Thyroid gland (tissue), 4 donors: Measurements from ENCODE around the gene RANBP1. TPM values are rescaled to one million over a fixed set of nuclear protein-coding genes. Genes with fewer than 3 reads are reported as not detected.

Experiments
- DNase-seq, 2 donors: peaks; one replicate each; pipeline ENCODE4 v3.0.0-alpha.2; 2019
- H3K27ac ChIP-seq, 3 donors: fragments of 200-600 bp; sonication (generic); 1 replicate in 2 of 3; 2 replicates in 1 of 3; pipeline ENCODE4 v1.5.1; 2016 to 2019; ENCODE audit warnings: mild to moderate bottlenecking in 1 of 3, moderate library complexity in 1 of 3
- H3K27me3 ChIP-seq: fragments of 200-600 bp; sonication (generic); one replicate; pipeline ENCODE4 v1.5.1; 2019
- H3K36me3 ChIP-seq, 2 donors: fragments of 200-600 bp; sonication (generic); one replicate each; pipeline ENCODE4 v1.5.1; 2016 to 2019
- H3K4me1 ChIP-seq, 2 donors: fragments of 200-600 bp; sonication (generic); one replicate each; pipeline ENCODE4 v1.5.1; 2017 to 2019
- H3K4me3 ChIP-seq, 3 donors: fragments of 200-600 bp; sonication (generic); replicated peaks in 1 of 3; 1 replicate in 2 of 3; 2 replicates in 1 of 3; pipeline ENCODE4 v1.5.1; 2016; ENCODE audit warnings: mild to moderate bottlenecking in 1 of 3
- H3K9me3 ChIP-seq: fragments of 200-600 bp; sonication (generic); one replicate; pipeline ENCODE4 v1.5.1; 2017
- CTCF ChIP-seq, 6 experiments: fragments of 200-600 bp in 3 of 6; fragments of 450-650 bp in 3 of 6; sonication (generic) in 3 of 6; IDR thresholded peaks; one replicate each; pipeline ENCODE4 v1.5.1; 2016 to 2019; ENCODE audit warnings: antibody characterized with exemption in 6 of 6, mild to moderate bottlenecking in 2 of 6, inconsistent platforms in 1 of 6, moderate library complexity in 1 of 6
- POLR2A ChIP-seq, 2 donors: fragments of 450-650 bp; IDR thresholded peaks; one replicate each; pipeline ENCODE4 v1.6.1; 2017; ENCODE audit warnings: antibody characterized with exemption in 2 of 2, mild to moderate bottlenecking in 2 of 2, moderate library complexity in 1 of 2
- WGBS, 2 donors: methylation state at CpG; one replicate each; pipeline ENCODE4 v1.1.5; 2017; 5-methylcytosine and 5-hydroxymethylcytosine counted together
- intact Hi-C: fragments of 100-400 bp; cut with DNase I; formaldehyde crosslinking; loops from one replicate; pipeline ENCODE4 v1.15.1; 2023
- total RNA-seq, 4 donors: library from RNA; depleted of rRNA; stranded (reverse); fragments of >200 nt; gene quantifications; one replicate each; pipeline ENCODE4 v1.2.3, GENCODE V29; 2016

Gene RANBP1
- total RNA-seq, 4 donors from 2014 or later: 125 to 232 (median 173) TPM

GRCh38 chr22:20092477-20092854 lies 23.4 kb upstream of the RANBP1 start:
- Histone ChIP-seq H3K4me1 (no peaks in the 10 kb centered on the region), H3K4me3 (no peak overlapping the region), H3K9me3 (no peaks in the 10 kb centered on the region), H3K27me3 (no peaks in the 10 kb centered on the region), H3K36me3 (peaks cover 72 to 91% of the 10 kb centered on the region in 2 donors), H3K27ac (no peak overlapping the region)
- TF ChIP-seq CTCF (IDR thresholded peaks at IDR 0.05) (no peak), POLR2A (IDR thresholded peaks at IDR 0.05) (no peak)
- WGBS, 2 donors: 92 to 98% methylated on average over 11 of the region's 11 CpGs
- intact Hi-C loops: no loop called here
- no peak for DNase-seq

GRCh38 chr22:20093418-20094196 lies 22.3 kb upstream of the RANBP1 start:
- Histone ChIP-seq H3K27ac (no peak overlapping the region), H3K36me3 (peaks cover 61 to 85% of the 10 kb centered on the region in 2 donors)
- intact Hi-C loops: no loop called here

GRCh38 chr22:20094197-20094807 lies 21.6 kb upstream of the RANBP1 start:
- H3K4me1 ChIP-seq: no peaks in the 10 kb centered on the region
- H3K9me3 ChIP-seq: no peaks in the 10 kb centered on the region
- H3K27me3 ChIP-seq: no peaks in the 10 kb centered on the region
- no peak overlapping the region for H3K27ac ChIP-seq
- TF ChIP-seq CTCF (IDR thresholded peaks at IDR 0.05) (no peak), POLR2A (IDR thresholded peaks at IDR 0.05) (no peak)
- H3K36me3 ChIP-seq: peaks cover 62 to 85% of the 10 kb centered on the region in 2 donors
- intact Hi-C loops: no loop called here
- DNase-seq: no peak
- no peak overlapping the region for H3K4me3 ChIP-seq
- WGBS, 2 donors: 96% methylated on average over 15 of the region's 15 CpGs

More at GRCh38 chr22:20093418-20094196, 22.3 kb upstream of the RANBP1 start:
- 93 to 95% methylated on average over 9 to 12 of the region's 13 CpGs for WGBS, 2 donors
- no peak for DNase-seq
- no peak overlapping the region for H3K4me3 ChIP-seq
- H3K9me3 ChIP-seq: no peaks in the 10 kb centered on the region
- no peaks in the 10 kb centered on the region for H3K4me1 ChIP-seq
- H3K27me3 ChIP-seq: no peaks in the 10 kb centered on the region
- TF ChIP-seq POLR2A (IDR thresholded peaks at IDR 0.05) (no peak), CTCF (IDR thresholded peaks at IDR 0.05) (no peak)

GRCh38 chr22:20095521-20095920 lies 20.4 kb upstream of the RANBP1 start:
- DNase-seq: no peak
- TF ChIP-seq CTCF (IDR thresholded peaks at IDR 0.05): no peak
- no peak for TF ChIP-seq POLR2A (IDR thresholded peaks at IDR 0.05)
- intact Hi-C loops: no loop called here
- Histone ChIP-seq H3K9me3 (no peaks in the 10 kb centered on the region), H3K27me3 (no peaks in the 10 kb centered on the region), H3K27ac (no peak overlapping the region), H3K4me3 (no peak overlapping the region), H3K36me3 (peaks cover 49 to 84% of the 10 kb centered on the region in 2 donors), H3K4me1 (no peaks in the 10 kb centered on the region)
- 94 to 98% methylated on average over 4 of the region's 4 CpGs for WGBS, 2 donors
